ENCODE results near the gene BTBD6.

DNA sequence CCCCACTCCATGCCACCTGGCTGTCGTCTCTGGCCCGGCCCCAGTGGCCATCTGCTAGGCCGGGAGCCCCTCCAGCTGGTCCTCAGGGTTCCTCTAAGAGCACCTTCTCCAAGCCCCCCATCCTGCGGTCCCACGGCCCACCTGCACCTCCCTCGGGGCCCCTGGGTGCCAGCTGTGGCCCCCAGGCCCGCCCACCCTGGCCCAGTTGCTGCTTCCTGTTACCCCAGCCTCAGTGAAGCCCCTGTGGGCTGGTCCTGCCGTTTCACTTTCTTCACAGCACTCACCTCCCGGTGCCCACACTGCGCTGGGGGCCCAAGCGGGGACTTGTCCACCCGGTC, 39.6 kb upstream of the BTBD6 start:
- TF ChIP-seq, protein P1, sequence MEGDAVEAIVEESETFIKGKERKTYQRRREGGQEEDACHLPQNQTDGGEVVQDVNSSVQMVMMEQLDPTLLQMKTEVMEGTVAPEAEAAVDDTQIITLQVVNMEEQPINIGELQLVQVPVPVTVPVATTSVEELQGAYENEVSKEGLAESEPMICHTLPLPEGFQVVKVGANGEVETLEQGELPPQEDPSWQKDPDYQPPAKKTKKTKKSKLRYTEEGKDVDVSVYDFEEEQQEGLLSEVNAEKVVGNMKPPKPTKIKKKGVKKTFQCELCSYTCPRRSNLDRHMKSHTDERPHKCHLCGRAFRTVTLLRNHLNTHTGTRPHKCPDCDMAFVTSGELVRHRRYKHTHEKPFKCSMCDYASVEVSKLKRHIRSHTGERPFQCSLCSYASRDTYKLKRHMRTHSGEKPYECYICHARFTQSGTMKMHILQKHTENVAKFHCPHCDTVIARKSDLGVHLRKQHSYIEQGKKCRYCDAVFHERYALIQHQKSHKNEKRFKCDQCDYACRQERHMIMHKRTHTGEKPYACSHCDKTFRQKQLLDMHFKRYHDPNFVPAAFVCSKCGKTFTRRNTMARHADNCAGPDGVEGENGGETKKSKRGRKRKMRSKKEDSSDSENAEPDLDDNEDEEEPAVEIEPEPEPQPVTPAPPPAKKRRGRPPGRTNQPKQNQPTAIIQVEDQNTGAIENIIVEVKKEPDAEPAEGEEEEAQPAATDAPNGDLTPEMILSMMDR (IDR thresholded peaks at IDR 0.05 in 4 of 5, conservative IDR thresholded peaks at IDR 0.05 in 1 of 5): no peak
- TF ChIP-seq POLR2A (IDR thresholded peaks at IDR 0.05): no peak
